HG03135 (cell line): Measurements from ENCODE around the gene P3H4.

Experiments
- ATAC-seq: cut with Tn5 transposase; IDR thresholded peaks from one replicate; pipeline ENCODE4 v1.9.1; 2021; ENCODE audit warnings: mild to moderate bottlenecking, moderate library complexity; ENCODE audit not compliant: unreplicated experiment

P3H4 gene

DNA sequence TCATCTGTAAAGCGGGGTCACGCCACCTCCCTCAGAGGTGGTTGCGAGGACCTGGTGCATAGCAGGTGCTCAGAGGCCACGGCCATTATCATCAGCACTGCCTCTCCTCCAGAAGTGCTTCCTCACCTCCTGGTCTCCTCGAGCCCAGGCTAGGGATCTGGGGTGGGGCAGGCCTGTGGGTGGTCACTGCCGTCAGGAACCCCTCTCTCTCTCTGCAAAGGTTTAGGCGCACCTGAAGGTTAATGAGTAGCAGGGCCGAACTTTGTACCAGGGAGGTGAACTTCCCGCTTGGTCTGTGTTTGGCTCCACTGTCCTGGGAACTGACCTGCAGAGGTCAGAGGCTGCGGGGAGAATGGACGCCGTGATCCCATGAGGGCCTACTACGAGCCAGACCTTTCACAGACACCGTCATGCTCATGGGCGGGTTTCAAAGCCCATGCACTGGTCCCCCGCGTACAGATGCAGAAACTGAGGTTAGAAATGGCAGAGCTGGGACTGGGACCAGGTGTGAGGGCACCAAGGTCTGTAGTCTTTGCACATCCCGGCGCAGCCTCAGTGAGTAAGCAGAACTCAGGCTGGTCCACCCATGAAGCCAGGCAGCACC is 39.1 kb downstream of the P3H4 start:
- no peak for ATAC-seq

DNA sequence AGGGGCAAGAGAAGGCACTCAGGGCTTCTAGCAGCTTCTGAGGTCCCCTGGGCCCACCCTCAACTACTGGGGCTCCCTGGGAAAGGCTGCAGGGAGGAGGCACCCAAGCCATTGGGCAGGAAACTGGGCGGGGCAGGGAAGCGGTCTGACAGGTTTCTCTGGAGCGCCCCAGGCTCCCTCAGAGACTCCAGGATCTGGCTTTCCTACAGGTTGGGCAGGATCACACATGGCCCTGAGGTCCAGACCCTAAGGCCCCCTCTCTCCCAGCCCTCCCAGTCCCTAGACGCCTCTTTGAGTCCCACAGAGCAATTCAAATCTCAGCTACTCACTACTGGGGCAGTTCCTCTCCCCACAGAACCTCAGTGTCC is 39.5 kb downstream of the P3H4 start:
- ATAC-seq: no peak

- ATAC-seq: no peak
Measured at GRCh38 chr17:41771389-41772206, 40.2 kb downstream of the P3H4 start.

GRCh38 chr17:41769985-41770384 is 41.8 kb downstream of the P3H4 start:
- ATAC-seq: no peak

- ATAC-seq: no peak
Measured at GRCh38 chr17:41769346-41769862, 42.3 kb downstream of the P3H4 start.

DNA sequence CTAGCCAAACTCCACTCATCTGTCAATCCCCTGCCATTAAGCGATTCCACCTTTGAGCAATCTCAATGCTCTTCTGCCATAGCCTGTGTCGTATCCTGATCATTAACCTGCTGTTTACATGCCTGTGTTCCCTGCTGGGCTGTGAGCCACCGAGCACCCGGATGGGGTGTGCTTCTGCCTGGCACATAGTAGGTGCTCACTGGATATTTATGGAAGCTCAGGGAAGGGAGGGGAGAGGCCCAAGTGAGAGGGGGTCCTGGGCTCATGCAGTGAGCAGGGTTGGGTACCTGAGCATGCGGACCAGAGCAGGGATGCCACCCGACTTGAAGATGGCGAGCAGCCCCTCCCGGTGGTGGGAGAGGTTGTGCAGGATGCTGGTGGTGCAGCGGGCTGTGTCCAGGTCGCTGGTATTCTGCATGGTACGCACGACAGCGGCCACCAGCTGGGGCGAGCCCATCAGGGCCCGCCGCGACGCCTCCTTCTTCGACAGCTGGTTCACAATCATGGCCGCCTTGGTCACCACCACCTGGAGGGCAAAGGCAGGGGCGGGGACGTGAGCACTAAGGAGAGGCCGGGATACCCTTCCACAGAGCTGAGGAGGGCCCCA is 43.0 kb downstream of the P3H4 start:
- ATAC-seq: no peak

GRCh38 chr17:41767324-41768042 is 44.3 kb downstream of the P3H4 start:
- no peak for ATAC-seq

DNA sequence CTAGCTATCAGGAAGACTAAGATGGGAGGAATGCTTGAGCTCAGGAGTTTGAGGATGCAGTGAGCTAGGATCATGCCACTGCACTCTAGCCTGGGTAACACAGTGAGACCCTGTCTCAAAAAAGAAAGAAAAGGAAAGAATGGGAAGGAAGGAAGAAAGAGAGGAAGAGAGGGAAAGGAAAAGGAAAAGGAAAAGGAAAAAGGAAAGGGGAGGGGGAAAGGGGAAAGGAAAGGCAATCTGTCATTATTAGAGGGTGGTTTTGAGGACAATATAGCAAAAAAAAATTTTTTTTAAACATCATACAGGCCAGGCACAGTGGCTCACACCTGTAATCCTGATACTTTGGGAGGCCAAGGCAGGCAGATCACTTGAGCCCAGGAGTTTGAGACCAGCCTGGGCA is 45.6 kb downstream of the P3H4 start:
- ATAC-seq: no peak

DNA sequence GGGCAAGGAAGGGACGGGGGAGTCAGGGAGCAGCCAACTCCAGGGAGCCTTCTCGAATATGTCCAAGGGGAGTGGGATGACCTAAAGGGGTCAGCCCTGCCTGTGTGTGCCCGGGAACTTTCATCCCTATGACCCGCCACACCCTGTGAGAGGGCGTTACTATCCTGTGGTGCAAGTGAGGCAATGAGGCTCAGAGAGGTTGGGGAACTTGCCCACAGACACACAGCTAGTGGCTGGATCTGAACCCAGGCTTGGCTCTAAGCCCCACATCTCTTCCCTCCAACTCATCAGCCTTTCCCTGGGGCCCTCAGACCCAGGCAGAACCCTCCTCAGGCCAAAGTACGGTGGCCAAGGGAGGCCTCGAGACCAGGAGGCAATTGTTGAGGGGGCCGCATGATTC is 48.4 kb downstream of the P3H4 start:
- ATAC-seq: no peak

- ATAC-seq: no peak
Measured at GRCh38 chr17:41762841-41763240, 48.9 kb downstream of the P3H4 start.

- no peak for ATAC-seq
Measured at GRCh38 chr17:41762391-41762790, 49.4 kb downstream of the P3H4 start.

DNA sequence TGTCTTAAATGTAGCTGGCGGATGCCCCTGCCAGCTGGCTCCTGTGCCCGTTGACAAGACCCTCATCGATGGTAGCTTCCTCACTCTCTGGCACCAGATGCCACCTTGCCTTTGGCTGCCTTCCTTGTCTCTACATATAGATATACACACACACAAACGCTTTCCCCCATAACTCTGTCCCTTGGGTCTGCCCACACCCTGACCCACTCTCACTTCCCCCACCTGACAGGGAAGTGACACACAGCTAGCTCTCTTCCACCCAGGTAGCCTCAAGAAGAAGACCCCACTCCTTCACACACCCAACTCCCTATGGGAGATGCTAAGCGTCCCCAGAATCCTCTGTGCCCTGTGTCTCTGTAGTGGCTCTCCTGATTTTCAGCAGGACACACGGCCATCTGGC is 50.9 kb downstream of the P3H4 start:
- ATAC-seq: no peak

- ATAC-seq: no peak
Measured at GRCh38 chr17:41758601-41759000, 53.1 kb downstream of the P3H4 start.

DNA sequence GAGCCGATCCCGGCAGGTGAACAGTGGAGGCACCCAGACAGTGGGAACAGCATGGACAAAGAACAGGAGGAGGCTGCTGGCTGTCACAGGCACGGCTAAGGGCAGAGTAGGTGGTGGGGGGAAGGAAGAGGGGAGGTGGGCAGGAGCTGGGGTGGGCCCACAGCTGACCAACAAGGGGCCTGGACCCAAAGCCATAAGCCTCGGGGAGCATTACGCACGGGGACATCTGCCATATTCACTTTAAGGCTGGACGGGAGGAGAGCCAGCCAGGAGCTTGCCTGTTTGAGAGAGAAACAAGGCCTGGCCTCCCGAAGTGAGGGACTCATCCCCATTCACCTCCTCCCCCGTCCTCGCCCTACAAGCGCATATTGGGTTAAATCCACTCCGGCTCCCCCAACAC is 57.7 kb downstream of the P3H4 start:
- ATAC-seq: no peak
